CD4-positive, alpha-beta T cell treated with Interferon alpha-2 for 1 hour (primary cell): Measurements from ENCODE around the gene GALNT18.
"Not testable (repeated sequence)": the region's sequence is repeated elsewhere in the genome, so short reads cannot be mapped to it uniquely, and the experiment has no call there.

Experiments
- DNase-seq, 2 donors: peaks; one replicate each; pipeline ENCODE4 v3.0.0-alpha.2; 2020 to 2022

Gene GALNT18

DNA sequence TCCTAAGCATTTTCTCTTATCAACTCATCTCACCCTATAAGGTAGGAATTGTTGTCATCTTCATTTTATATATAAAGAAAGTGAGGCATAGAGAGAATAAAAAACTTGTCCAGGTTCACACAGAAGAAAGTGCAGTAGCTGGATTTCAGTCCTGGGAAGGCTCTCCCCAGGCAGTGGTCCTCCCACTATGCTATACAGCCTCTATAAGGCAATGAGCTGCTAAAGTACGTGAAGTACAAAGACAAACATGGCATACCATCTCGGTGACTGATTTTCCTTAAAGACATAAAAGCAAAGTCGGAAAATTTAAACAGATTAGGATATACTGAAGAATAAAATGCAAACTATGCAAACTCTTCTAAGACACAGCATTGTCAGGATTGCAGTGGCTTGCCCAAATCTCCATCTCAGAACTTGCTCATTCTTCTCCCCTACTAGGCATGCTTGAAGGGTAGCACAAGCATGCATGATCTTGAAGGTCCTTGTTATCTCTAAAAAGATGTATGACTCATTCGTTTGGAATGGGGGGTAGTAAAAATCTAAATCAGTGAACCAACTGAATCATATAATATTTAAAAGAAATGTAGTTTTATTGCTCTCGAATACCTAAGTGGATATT is 171.0 kb downstream of the GALNT18 start:
- no peak for DNase-seq

DNA sequence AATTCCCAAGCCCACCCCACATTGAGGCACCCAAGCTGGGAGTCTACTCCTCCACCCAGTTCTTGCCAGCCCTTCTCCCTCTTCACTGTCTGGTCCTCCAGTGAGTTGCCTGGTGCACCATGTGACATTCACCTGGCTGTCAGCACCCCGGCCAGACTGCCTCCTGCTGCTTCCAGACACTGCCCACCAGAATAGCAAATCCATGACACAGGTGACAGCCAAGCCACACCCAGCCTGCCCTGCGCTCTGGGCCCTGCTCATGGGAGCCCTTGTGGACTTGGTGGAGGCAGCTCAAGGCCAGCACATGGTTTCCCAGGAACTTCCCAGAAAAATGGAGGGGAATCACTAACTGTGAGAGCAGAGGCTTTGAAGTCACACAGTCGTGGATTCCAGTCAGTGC is 172.5 kb downstream of the GALNT18 start:
- no peak for DNase-seq

DNA sequence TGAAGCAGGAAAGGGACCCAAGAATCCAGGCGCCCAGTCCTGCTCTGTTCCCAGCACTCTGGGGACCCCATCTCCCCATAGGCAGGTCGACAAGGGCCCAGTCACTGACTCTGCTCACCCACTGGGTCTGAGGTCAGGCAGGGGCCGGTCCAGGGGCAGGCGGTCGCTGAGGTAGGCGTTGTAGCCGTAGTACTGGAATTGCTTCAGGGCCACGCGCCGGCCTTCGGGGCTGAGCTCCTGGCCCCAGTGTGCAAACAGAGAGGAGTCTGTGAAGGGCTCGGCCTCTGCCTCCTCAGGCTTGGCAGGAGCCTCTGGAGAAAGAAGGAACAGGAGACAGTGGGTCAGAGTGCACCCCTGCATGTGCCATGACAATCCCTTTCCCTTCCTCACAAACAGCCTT is 173.2 kb downstream of the GALNT18 start:
- DNase-seq, result no peak

DNA sequence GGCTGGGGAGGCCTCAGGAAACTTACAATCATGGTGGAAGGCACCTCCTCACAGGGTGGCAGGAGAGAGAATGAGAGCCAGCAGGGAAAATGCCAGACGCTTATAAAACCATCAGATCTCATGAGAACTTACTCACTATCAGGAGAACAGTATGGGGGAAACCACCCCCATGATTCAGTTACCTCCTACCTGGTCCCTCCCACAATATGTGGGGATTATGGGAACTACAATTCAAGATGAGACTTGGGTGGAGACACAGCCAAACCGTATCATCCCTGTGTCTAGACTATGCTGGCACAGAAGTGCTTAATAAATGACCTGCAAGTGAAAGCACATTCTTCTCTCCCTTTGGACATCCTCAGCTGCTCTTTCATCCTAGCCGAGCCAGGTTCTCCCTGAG is 174.2 kb downstream of the GALNT18 start:
- DNase-seq, result not testable (repeated sequence)

DNA sequence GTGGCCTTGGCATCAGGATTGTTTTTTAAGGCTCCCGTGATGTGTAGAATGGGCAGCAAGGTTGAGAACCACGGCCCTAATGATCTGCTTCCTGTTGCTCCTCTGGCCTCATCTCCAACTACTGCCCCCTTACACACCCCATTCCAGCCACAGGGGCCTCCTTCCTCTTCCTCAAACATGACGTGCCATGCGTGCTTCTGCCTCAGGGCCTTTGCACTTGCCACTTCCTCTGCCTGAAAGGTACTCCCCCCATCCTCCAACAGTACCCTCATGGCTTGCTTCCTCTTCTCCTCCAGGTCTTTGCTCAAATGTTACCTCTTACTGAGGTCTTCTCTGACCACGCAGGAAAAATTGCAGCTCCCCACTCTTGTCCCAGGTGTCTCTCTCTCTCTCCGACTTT is 174.8 kb downstream of the GALNT18 start:
- no peak for DNase-seq

DNA sequence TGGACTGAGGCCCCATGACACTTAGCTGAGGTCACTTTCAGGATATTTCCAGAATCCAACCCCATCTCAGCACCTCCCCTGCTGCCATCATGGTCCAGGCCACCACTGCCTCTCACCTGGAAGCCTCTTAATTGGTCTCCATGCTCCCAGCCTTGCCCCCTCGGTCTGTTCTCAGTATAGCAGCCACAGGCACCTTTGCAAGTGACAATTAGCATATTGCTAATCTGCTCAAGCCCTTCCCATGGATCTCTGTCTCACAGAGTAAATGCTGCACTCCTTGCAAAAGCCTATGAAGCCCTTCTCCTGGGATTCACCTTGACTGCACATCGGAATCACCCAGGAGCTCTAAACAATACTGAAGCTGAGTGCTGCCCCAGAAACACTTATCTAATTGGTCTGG is 175.2 kb downstream of the GALNT18 start:
- no peak for DNase-seq

DNA sequence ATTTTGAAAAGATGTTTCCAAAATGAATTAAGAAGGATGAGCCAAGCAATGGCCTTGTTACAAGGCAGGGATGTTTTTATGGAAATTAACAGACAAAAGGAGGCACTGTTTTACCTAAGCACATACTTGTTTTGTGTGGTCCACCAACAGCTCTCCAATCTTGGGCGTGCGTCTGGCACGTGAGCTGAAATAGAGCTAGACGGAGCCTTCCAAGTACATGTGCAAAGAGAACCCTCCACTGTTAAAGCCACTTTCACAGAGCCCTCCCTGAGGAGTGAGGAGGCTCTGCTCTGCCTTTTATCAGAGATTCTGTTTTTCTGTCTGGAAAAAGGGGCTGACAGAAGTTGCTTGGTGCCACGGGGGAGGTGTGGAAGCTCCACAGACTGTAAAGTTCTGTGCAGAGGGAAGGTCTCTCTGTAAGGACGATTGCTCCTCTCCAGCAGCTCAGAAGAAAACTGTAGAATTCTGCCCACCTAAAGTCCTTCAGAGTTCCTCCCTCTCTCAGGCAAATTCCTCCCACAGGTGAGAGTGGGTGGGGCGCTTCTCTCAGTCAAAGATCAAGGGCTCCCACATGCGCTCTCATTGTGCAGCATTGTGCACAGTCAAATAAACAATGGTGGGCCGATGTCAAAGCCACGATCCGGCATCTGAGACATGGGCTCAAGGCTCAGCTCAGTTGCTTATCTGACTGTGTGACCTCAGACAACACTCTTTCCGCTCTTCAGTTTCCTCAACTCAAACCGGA is 176.2 kb downstream of the GALNT18 start:
- DNase-seq, result no peak

DNA sequence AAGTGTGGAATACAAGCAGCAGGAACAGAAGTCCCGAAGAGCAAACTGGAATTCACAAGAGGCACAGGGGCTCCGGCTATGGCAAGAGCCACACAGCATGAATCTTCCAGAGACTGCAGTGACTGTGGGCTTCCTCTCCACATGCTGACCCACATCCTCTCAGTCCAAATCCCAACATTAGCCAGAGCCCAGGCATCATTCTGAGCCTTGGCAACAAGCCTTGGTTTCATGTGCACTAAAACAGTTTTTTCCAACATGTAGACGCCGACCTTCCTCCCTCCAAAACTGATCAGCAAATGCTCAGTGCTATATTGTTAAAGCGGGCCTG is 177.0 kb downstream of the GALNT18 start:
- no peak for DNase-seq

DNA sequence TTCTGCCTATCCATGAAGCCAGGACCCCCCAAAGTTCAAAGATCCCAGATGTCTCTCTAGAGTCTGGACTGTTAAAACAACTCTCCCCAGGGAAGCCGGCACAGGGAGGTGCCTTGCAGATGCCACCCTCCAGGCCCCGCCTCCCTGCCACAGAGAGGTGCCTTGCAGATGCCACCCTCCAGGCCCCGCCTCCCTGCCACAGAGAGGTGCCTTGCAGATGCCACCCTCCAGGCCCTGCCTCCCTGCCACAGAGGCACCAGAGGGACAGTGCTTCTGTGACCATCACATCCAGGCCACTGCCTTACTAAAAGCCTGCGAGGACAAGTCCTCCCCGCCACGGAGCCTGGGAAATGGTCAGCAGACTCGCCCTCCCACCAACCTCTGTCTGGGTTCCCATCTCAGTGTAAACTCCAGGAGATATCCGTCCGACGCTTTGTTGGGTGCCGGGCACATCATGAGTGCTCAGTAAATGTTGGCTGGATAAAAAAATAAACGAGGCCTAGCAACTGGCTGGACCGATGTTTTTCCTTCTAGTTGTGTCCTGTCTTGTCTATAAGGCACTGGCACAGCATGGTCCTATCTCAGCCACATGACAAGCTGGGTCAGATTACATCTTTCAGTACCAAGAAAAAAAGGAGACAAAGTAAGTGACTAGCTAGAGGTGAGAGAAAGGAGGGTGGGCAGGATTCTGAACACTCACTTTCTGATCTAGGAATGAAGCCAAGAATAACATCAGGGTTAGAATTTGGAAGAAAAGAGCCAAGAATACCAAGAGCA is 177.6 kb downstream of the GALNT18 start:
- no peak for DNase-seq

DNA sequence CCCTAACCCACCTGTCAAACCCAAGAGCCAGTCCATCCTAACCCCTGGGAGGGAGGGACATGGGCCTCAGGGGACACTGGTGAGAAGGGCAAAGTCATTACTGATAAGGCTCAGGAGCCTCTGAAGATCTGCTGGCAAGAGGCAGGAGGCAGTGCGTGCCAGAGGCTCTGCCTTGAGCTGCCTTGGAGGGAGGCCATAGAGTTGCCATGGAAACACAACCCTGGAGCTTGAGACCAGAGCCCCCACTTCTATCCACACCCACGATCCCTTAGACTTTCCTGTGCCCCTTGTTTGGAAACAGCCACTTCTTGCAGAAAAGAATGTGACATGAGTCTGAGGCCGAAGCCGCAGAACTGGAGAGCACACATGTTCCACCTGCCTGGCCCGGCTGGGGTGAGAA is 179.0 kb downstream of the GALNT18 start:
- DNase-seq, result no peak

DNA sequence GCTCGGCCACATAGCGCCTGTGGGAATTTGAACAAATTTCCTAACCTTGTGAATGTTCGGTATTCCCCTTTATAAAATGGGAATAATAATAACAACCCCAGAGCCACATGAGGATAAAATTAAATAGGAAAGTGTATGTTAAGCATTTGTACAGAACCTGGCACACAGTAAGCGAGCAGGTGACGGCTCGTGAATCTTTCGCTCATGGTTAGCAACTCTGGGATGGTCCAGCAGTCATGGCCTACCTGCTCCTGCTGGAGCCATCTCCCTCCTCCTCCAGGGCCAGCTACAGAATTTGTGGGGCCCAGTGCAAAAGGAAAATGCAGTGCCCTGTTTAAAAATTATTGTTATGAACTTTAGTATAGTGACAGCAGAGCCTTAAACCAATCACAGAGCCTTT is 180.3 kb downstream of the GALNT18 start:
- no peak for DNase-seq

DNA sequence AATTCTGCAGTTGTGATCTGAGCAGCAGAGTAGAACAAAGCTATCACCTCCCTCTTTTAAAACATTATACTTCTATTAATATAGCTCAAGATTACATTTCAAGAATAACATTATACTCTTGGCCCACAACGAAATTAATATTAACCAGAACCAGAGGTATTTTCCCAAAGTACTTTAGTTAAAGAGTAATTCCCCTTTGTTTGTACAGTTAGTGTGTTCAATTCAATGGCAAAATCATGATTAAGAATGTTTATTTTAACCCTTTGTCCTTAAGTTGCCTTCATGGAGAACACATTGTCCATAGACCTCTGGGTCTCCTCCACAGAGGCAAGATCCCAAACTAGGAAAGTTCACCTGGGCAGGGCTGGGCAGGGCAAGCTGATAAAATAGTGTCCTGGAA is 180.7 kb downstream of the GALNT18 start:
- no peak for DNase-seq

DNA sequence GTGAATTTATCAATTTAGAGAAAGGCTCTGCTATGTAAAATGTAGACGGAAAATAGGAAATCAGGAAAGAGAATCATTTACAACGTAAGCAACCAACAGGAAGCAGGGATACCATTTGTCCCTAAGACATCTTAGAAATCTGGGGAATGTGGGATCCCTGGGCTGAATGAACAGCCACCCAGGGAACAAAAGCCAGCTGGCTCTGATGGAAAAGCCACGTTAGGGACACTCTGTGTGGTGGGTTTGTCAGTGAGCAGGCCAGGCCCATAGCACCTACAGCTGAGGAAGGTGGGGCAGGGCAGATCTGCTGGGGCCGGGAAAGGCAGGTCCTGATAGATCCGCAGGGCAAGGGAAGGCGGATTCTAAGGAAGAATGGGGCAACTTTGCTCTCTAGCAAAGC is 181.7 kb downstream of the GALNT18 start:
- DNase-seq, result no peak

DNA sequence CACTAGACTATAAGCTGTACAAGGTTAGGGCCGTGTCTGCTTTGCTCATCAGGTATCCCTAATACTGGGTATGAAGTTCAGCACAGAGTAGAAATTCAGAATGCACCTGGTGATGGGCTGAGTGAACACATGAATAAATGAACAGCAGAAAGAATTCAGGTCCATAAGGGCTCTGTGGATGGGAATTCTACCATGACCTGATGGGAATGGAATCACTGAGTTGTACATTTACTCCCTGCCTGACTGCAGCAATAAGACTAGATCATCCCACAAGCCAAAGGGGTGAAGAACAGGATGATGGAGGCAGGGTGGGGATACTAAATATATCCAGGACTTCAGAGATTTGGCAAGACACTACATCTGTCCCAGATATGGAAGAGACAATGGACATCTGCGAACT is 182.2 kb downstream of the GALNT18 start:
- no peak for DNase-seq

DNA sequence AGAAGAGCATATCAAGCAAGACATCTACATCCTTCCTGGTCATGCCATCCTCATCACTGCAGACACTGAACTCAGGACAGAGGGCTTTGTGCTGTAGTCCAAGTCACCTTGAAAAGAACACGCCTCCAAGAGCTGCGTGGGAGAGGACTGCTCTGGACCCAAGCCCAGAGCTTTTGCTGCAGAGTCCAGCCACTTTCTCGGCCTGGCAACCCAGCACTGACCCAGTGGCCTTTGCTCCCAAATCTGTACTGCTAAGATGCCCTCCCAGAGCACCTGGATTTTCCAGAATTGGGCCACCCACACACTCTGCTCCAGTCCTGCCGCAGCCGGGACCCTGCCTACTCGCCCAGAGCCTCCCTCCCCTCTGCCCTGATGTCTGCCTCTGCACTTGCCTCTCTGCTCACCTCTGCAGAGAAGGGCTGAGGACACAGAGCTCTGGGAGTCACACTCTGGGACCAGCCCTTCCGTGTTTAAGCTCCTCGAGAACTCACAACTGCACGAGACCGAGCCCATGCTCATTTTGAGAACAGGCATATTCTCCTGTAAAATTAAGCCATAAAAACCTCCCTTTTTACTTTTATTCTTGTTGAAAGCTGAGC is 185.0 kb downstream of the GALNT18 start:
- DNase-seq, result no peak

DNA sequence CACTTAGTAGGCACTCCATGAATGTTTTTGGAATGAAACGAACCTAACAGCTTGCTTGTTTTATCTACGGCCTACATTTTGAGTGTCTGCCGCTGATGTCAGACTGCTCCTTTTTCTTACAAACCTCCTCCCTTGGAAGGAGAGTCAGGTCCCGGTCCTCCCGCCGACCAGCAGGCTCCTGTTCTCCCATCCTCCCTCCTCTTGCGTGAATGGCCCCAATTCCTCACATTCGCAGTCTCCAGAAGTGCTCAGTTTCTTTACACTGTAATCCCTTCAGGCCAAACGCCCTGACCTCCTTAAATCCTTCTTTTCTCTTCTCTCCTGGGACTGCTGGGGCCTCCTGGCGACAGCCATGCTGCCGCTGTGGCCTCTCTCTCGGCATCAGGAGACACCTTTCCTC is 186.2 kb downstream of the GALNT18 start:
- no peak for DNase-seq

DNA sequence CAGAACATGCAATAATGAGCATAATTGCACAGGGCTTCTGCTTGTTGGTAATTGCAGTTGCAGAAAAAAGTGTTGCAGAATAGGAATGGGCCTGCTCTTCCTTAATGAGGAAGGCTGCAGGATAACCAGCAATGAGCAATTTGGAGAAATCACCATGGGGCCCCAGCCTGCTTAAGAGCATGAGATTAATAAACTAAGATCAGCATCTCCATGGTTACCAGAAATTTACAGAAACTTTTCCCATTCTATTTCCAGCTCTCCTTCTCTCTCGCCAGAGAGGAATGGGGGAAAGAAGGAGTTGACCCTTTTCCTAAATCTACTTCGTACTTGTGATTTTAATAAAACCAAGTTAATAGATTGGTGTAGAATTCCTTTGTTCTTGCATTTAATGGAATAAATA is 187.8 kb downstream of the GALNT18 start:
- no peak for DNase-seq

DNA sequence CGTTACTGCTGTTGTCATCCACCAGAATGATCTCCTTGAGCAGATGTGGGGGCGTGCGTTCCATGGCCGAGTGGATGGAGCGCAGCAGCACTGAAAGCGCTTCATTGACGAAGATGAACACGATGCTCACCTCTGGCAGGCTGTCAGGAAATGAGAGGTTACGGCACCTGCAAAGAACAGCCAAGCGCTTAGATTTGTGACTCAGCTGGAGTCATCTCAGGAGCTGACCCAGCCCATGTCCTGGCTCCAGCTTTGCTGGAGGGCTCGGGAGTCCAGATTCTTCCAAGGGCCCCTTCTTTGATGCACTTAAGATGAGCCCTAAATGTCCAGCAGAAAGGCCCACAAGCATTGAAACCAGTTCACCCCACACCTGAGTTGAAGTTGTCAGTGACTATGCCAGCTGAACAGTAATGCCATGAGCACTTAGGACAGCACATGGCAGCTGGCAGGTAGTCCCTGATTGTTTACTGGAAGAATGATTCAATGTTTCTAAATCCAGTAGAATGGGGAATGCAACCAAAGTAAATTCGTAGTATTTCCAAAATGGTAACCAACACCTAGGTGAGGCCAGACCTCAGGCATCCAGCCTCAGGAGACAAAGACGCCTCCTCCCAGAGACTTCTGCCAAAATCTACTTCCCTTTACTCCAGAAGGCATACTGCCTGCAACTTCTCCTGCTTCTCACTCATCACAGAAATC is 189.0 kb downstream of the GALNT18 start:
- no peak for DNase-seq

DNA sequence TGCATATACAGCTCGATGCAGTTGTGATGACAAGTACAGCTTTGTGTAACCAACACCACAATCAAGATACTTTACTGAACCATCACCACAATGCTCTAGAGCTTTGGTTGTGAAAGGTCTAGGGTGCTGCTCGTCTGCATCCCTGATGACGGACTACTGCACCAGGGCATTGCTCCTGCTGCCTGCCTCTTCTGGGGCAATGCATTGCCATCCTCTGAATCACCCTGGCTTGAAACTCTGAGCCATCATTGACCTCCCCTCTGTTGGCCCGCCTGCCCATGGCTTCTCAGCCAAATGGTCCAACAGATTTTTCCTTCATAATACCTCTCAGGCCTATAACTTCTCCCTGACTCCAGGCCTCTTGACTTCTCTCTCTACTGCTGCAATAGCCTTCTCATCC is 191.4 kb downstream of the GALNT18 start:
- no peak for DNase-seq

DNA sequence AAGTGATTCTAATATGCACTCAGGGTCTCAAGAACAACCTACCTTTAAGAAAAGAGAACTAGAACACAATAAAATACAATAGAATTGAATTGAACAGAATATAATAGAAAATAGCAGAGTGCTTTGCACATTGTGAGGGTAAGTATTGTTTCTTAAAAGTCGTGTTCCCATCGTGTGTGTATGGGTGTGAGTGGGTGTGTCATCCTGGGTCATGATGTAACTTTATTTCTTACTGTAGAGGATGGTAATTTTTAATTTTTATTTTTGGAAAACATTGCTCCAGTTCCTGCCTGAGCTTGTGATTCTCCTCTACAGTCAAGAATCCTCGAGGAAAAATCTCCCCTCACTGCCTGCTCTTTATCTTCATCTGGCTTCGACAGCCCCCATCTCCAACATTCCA is 193.1 kb downstream of the GALNT18 start:
- no peak for DNase-seq

DNA sequence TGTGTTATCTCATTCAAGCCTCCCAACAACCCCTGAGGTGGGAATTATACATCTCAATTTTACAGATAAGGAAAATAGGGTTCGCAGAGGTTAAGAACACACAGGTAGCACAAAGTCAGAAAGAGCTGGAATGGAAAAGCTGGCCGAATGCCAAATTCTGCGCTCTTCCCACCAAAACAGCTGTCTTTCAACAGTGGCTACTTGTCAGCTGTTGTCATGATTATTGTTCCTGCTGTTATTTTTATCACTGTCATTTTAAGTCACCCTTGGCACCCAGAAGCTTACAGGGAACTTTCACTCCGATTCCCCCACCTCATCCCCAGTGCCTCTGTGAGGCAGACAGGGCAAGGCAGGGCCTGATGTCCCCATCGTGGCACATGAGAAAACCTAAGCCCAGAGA is 194.3 kb downstream of the GALNT18 start:
- no peak for DNase-seq

DNA sequence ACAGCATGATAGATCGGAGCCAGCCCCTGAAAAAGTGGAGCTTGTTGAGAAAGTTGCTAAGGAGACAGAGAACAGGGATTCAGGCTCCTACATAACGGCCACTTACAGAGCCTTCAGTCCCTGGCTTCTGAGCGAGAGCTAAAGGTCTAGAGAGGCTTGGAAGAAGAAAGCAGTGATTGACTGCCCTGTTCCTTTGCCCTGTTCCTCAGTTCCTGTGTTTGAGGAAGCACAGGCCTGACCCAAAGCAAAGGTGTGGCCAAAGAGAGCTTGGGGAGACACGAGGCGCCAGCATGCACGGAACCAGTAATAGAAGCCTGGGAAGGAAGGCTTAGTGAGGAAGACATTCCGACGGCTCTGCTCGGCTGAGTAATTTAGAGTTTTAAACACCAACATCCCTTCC is 194.7 kb downstream of the GALNT18 start:
- DNase-seq, result no peak

DNA sequence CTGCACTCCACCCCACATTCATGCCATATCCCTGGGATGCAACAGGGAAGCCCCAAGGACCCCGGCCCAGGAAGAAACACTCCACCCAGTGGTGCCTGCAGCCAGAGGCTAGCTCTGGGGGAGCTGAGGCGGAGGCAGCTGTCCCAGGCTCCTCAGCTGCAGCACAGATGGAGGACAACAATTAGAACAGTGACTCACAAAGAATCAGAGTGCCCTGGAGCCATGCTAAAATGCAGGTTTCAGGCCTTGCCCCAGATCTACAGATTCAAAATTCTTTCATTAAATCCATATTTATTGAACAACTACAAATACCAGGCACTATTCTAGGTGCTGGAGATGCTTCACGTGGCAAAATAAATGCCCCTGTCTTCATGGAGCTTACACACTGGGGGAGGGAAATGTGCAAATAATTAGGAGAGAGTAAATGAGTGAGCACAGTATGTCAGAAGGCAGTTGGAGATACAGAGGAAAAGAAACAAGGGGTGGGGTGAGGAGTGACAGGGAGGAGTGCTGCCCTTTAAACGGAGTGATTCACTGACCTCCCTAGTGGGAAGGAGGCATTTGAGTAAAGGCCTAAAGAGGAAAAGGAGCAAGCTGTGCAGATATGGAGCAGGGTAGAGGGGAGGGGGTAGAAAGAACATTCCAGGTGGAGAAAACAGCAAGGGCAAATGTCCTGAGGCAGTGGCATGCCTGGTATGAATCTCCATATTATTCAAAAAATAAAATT is 195.4 kb downstream of the GALNT18 start:
- DNase-seq, result no peak
